Dedifferentiated amniotic fluid mesenchymal stem cell (primary cell): ENCODE data around the gene BRAF.
"Not testable (repeated sequence)": the region's sequence is repeated elsewhere in the genome, so short reads cannot be mapped to it uniquely, and the experiment has no call there.

Experiments
- DNase-seq: peaks from one replicate; pipeline ENCODE4 v3.0.0-alpha.2; 2016; ENCODE audit errors: extremely low spot score

The BRAF gene

DNA sequence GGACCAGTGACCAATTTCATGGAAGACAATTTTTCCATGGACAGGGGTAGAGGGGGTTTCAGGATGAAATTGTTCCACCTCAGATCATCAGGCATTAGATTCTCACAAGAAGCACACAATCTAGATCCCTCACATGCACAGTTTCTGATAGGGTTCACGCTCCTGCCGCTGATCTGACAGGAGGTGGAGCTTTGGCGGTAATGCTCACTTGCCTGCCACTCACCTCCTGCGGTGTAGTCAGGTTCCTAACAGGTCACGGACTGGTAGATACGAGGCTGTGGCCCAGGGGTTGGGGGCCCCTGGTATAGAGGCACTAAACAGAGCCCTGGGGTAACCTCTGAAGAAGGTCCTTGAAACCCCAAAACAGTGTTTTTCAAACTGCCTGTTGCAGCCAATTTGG is 6.5 kb downstream of the BRAF start:
- DNase-seq: no peak

DNA sequence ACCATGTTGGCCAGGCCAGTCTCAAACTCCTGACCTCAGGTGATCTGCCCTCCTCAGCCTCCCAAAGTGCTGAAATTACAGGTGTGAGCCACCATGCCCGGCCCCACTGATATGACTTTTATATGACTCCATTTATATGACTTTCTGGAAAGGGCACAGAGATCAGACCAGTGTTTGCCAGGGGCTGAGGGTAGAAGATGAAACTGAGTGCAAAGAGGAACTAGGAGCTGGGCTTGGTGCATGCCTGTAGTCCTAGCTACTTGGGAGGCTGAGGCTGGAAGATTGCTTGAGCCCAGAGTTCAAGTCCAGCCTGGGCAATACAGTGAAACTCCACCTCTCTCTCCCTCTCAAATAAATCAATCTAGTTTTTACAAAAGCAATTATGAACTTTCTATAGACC is 7.5 kb downstream of the BRAF start:
- no peak for DNase-seq

DNA sequence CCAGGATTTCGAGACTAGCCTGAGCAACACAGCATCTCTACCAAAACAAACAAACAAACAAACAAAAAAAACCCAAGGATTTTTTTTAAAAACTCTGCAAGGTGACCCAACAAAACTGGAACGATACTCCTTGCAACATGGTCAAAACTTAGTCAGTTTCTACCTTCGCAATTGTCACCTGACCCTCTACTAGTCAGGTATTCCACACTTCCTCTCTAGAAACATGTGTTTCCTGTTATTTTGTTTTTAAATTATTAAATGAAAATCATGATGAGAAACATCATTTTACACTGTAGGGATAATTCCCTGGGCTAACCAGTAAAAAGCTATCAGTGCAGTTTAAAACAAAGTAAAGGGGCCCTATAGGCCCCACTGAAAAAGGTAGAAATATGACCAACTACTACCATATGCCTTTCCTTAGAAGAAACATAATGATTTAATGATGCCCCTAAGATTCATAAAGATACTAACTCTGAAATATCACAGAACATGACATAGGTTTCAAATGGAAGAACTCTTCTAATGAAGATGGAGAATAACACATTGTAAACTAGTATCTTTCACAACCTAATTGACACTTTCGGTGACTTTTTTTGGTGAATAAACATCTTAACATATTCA is 8.7 kb downstream of the BRAF start:
- DNase-seq: no peak

DNA sequence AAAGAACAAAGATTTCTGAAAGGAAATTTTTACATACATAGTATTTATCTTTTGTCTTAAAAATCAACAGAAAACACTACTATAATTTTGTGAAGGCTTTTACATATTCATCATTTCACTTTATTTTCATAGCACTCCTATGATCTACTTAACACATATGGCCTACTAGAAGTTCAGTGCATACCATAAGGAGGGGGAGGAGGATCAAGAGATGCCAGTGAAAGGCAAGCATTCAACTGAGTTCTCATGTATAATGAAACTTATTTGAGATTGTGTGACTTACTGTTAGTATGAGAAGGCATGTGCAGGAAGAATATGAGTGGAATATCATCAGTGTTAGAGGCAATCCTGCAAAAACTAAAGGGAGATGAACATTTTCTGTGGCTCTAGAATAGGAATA is 10.6 kb downstream of the BRAF start:
- no peak for DNase-seq

DNA sequence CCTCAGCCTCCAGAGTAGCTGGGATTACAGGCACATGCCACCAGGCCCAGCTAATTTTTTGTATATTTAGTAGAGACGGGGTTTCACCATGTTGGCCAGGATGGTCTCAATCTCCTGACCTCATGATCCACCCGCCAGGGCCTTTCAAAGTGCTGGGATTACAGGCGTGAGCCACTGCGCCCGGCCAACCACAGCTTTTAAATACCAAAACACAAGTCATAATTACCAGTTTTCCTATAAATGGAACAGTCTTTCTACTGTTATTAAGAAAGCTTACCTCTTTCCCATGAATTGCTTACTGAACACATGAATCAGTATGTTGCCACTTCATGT is 11.2 kb downstream of the BRAF start:
- not testable (repeated sequence) for DNase-seq

DNA sequence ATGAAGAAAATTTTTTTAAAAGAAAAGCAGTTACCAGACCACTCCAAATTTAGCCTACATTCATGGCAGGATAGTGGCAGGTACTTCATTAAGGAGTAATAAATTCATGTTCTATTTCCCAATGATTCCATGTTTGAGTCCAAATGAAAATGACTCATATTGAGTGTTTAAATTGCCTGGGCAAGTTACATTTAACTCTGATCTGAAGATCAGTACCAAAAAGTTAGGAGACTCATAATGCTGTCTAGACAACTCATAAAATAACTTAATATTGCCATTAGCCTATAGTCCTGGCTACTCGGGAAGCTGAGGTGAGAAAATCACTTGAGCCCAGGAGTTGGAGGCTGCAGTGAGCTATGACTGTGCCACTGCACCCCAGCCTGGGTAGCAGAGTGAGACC is 13.0 kb downstream of the BRAF start:
- DNase-seq: no peak

DNA sequence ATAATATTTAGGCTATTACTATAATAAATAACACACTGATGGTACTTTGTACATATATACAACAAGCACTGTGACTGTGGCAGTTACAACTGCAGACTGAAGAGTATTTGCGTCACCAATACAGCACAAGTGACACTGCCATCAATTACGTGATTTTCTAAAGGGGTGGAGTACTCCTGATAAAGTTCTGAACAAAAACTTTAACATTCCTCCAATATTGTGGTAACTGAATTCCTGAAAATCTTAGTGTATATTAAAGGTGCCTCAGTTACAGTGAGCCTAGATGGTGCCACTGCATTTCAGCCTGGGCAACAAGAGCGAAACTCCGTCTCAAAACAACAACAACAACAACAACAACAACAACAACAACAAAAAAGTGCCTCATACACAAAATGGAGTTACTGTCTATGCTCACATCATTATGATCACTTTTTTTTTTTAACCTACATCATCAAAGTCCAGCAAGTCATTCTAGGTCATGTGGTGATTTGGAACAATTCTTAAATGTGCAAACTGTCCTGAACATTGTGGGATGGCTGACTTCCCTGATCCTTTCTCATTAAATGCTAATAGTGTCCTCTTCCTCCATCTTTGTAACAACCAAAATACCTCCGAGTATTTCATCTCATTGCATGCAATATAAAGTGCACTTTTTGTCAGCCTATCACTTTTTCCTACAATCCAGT is 15.1 kb downstream of the BRAF start:
- no peak for DNase-seq

DNA sequence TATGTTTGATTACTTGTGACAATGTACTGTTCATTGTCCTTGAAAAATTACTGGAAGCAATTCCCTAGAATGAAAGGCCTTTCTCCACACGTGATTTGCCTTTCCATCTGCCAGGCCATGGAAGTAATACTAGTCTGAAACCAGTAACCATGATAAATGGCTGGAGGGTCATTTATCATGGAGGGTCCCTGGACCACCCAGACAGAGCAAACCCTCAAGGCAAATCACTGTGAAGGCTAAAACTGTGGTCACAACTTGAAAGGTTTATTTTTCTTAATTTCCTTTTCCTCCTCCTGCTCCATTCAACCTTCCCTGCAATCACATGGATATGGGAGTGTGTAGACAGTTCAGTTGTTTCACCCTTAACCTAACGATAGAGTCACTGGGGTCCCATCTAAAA is 16.4 kb downstream of the BRAF start:
- DNase-seq: no peak

DNA sequence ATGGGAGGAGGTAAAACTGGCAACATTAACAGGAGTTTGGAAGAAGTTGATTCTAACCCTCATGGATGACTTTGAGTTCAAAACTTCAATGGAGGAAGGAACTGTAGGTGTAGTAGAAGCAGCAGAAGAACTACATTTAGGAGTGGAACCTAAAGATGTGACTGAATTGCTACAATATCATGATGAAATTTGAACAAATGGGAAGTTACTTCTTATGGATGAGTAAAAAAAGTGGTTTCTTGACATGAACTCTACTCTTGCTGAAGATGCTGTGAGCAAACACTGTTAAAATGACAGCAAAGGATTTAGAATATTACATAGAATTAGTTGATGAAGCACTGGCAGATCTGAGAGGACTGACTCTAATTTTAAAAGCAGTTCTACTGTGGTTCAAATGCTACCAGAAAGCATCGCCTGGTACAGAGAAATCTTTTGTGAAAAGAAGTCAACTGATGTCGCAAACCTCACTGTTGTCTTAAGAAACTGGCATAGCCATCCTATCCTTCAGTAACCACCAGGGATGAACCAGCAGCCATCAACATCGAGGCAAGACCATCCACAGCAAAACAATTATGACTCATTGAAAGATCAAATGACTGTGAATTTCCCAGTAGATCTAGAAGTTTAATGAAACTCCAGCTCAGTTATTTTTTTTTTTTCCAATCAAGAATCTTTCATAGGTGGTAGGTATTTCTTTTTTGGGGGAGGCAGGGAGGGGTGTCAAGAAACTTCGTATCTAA is 20.8 kb downstream of the BRAF start:
- DNase-seq: no peak

DNA sequence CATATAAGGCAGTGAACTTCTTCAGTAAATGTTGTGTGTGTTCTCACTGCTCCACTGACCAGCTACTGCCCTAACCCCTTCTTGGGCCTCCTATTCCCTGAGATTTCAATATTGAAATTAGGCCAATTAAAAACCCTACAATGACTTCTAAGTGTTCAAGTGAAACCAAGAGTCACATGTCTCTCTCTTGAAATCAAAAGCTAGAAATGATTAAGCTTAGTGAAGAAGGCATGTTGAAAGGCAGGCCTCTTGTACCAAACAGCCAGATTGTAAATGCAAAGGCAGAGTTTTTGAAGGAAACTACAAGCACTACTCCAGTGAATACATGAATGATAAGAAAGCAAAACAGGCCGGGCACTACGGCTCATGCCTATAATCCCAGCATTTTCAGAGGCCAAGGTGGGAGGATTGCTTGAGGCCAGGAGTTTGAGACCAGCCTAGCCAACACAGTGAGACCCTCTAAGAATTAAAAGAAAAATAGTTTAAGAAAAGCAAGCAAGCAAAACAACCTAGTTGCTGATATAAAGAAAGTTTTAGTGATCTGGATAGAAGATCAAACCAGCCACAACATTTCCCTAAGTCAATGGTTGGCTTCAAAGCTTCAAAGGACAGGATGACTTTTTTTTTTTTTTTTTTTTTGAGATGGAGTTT is 22.3 kb downstream of the BRAF start:
- no peak for DNase-seq

DNA sequence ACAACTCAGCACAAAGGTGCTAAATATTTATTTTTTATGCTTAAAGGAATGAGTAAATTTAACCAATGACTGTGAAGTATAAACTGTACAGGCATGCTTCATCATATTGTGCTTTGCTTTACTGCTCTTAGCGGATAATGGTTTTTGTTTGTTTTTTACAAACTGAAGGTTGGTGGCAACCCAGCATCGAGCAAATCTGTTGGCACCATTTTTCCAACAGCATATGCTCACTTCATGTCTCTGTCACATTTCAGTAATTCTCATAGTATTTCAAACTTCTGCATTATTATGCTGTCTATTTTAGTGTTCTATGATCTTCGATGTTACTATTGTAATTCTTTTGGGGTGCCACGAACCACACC is 22.8 kb downstream of the BRAF start:
- DNase-seq: no peak

DNA sequence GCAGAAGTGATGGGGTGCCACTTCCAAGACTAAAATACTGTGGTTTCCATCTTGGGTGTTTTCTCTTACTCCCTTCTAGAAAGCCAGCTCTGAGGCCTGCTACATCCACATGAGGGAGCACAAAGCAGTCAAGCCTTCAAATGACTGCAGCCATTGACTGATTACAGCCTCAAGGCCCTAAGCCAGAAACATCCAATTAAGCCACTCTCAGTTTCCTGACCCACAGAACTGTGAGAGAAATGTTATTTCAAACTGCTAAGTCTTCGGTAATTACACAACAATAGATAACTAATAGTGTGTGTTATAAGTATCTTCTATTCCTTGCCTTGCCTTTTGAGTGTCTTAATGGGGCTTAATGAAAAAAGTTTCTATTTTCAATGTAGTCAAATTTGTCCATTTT is 24.8 kb downstream of the BRAF start:
- no peak for DNase-seq

DNA sequence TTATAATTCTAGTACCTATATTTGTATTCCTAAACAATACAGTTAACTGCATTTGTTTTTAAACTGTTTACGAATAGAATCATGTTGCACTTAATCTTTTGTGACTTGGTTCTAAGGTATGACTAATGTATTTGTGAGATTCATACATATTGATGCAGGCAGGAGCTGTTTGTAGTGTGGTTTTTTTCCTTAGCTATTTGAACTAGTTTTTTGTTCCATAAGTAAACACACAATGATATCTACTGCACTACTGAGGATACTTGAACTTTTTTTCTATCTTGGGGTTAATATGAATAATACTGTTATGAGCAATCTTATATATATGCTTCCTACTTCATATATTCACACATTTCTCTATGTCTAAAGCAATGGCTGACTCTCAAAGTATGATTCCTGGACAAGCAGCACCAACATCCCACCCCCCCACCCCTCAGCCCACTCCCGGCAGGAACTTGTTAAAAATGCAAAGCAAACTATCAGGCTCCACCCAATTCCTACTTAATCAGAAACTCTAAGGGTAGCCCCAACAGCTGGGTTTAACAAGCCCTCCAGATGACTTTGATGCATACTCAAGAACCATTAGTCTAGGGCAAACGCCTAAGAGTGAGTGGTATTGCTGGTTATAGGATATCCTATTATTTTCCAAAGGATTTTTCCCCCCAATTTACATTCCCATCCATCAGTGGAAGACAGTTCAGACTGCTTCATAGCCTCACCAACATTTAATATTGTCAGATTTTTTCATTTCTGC is 25.8 kb downstream of the BRAF start:
- DNase-seq: no peak

DNA sequence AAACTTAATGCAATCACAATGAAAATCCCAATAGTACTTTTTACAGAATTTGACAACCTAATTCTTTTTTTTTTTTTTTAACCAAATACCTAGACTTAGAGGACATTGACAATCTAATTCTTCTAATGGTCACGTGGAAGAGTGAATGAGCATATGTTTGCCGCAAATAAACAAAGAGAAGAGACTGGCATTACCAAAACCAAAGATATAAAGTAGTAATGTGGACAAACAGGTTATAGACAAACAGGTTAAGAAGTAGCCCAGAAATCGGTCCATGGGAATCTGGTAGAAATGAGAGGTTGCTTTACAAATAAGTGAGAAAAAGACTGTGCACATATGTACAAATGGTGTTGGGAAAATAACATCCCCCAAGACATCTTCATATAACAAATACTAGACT is 27.7 kb downstream of the BRAF start:
- DNase-seq: no peak

DNA sequence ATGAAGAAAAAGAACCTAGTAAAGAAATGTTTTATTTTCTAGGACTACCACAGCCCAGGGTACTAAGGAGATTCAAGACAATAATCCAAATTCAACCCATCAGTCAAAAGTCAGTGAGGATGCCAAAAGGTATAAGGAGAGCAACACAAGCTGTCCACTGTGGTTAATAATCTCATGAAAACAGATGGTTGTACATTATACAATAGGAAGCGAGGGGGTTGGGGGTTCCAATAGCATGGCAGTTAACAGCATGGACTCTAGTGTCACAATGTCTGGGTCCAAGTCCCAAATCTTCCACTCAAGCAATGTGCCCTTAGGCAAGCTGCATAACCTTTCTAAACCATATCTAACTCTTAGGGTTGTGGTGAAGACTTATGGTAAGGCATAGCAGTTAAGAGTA is 35.1 kb downstream of the BRAF start:
- DNase-seq: no peak

DNA sequence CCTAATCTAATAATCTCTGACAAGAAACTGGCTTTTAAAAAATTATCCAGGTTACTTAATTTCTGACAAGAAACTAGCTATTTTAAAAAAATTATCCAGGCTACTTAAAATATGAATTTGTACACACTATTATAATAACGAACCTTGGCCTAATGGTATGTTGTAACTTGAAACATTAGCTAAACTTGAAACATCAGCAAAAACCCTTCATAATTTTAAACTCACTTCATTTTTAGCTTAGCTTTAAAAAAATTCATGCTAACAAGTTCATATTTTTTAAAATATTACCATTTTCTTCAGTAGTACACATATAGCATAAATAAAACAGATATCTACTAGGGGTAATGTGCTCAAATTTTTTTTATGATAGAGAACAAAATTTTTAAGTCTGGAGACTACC is 35.6 kb downstream of the BRAF start:
- no peak for DNase-seq

DNA sequence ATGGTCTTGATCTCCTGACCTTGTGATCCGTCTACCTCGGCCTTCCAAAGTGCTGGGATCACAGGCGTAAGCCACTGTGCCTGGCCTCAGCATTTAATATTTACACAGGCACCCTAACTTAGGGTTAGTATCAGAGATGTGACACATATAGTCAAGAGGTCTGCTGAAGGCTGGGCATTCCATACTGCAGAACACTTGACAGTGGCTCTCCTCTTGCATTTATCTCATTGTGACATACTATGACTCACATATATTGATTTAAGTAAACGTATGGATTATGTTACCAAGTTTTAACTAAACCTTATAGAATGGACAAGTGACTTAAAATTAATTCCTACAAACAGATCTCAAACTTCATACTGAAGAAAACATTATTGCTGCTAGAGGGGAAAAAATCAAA is 36.6 kb downstream of the BRAF start:
- DNase-seq: no peak

DNA sequence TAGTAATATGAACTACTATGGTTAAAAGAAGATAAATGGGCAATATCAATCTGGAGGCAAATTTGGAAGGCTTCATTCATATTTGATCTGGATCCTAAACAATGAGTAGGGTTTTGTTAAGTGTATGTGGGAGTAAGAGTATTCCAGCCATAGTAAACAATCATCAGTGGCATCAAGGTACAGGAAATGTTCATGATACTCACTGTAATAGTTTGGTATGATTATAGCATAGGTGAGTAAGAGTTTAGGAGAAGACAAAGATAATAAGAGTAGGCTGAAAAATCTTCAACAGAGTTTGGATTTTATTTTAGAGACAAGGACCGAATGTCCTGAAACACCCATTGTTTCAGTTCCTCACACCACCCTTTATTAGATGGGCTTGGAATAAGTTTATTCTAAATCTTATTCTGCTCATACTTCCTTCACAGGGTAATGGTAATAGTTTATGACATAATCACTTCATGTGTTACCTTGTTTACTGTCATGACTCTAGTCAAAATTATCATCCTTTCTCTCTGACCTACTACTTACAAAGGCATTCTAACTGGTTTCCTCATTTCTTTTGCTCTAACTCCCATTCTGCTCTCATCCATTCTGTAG is 38.9 kb downstream of the BRAF start:
- DNase-seq: no peak

DNA sequence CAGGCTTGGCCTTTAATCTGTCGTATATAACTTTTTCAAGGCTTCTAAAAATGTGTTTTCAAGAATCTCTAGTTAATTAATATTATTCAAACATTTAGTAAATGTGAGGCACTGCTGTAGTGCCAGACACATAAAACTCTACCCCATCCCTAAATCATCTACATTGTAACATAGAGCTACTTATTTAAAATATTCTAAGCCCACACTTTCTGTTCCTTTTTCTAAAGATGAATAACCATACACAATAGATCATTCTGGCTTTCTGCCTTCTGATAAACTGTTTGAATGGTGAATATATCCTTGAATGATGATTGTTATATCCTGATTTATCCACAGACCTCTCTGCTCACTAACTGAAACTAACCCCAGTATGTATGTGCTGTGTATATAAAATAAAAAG is 41.4 kb downstream of the BRAF start:
- DNase-seq: no peak

DNA sequence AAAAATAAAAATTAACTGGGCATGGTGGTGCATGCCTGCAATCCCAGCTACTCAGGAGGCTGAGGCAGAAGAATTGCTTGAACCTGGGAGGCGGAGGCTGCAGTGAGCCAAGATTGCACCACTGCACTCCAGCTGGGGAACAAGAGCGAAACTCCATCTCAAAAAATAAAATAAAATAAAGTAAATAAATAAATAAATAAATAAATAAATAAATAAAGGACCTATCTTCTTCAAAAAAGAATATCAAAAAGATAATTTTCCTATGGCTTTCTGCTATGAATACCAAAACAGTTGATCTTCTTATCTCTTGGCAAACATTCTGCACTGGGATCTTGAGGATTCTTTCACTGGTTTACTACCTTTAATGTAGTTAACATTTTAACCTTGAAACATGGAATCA is 41.9 kb downstream of the BRAF start:
- DNase-seq: not testable (repeated sequence)

DNA sequence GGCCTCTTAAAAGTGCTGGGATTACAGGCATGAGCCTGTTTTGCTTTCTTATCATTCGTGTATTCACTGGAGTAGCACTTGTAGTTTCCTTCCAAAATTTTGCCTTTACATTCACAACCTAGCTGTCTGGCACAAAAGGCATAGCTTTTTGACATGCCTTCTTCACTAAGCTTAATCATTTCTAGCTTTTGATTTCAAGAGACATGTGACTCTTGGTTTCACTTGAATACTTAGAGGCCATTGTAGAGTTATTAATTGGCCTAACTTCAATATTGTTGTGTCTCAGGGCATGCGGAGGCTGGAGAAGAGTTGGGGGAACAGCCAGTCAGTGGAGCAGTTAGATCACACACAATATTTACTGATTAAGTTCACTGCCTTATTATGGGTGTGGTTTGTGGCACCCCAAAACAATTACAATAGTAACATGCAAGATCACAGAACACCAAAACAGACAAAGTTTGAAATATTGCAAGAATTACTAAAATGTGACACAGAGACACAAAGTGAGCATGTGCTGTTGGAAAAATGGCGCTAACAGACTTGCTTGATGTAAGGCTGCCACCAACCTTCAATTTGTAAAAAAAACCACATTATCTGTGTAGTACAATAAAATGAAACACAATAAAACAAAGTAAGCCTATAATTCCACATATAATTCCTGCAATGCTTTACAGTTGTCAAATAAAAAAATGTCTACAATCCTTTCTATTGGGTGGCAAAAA is 43.1 kb downstream of the BRAF start:
- no peak for DNase-seq

DNA sequence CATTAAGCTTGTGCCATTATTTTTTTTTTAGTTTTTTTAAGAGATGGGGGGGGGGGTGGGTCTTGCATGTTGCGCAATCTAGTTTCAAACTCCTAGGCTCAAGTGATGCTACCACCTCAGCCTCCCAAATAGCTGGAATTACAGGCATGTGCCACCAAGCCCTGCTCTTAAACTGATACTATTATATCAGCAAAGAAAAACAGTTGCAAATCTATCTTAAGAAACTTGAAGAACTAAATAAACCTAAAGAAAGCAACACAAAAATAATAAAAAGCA is 47.5 kb downstream of the BRAF start:
- DNase-seq: no peak
